Measurements from ENCODE around the gene LGMN. TPM values are rescaled to one million over a fixed set of nuclear protein-coding genes. Genes with fewer than 3 reads are reported as not detected.

Gene LGMN
- total RNA-seq, 2 donors from 2014 or later, result 20.8 to 41.8 TPM

DNA sequence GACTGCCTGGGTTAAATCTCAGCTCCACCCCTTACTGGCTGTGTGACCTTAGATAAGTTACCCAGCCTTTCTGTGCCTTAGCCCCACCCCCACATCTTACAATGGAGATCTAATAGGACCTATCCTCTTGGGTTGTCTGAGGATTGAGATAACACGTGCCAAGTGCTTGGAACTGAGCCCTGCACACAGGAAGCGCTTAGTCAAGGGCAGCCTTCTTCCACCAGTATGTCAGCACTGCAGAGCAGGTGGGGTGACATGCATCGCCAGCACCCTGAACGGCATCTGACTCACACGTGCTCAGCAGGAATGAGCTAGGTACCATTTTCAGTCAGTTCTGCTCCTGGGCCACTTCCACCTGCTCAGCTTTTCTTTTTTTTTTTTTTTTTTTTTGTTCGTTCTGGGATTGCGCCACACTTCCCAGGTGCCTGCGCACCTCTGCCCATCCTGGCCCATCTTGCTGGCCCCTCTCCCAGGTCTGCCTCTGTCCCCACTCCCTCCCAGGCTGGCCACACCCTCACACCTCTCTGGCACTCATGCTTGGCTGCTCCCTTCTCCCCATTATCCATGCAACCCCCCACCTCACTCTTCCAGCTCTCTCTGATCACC is 19.6 kb downstream of the LGMN start:
- Histone ChIP-seq H3K36me3 (replicated peaks in 1 of 2; ENCODE audit: insufficient read depth in 1 of 2, low read depth in 2 of 2) (peaks cover 0 to 8% of the 10 kb centered on the region in 2 donors), H3K27me3 (no peaks in the 10 kb centered on the region), H3K9me3 (no peaks in the 10 kb centered on the region), H3K4me3 (no peak overlapping the region), H3K27ac (no peak overlapping the region), H3K4me1 (peaks cover 3% of the 10 kb centered on the region)
- intact Hi-C loops (cut with DNase I), result no loop called here
- TF ChIP-seq POLR2A (IDR thresholded peaks at IDR 0.05), result no peak
- TF ChIP-seq, protein P1, sequence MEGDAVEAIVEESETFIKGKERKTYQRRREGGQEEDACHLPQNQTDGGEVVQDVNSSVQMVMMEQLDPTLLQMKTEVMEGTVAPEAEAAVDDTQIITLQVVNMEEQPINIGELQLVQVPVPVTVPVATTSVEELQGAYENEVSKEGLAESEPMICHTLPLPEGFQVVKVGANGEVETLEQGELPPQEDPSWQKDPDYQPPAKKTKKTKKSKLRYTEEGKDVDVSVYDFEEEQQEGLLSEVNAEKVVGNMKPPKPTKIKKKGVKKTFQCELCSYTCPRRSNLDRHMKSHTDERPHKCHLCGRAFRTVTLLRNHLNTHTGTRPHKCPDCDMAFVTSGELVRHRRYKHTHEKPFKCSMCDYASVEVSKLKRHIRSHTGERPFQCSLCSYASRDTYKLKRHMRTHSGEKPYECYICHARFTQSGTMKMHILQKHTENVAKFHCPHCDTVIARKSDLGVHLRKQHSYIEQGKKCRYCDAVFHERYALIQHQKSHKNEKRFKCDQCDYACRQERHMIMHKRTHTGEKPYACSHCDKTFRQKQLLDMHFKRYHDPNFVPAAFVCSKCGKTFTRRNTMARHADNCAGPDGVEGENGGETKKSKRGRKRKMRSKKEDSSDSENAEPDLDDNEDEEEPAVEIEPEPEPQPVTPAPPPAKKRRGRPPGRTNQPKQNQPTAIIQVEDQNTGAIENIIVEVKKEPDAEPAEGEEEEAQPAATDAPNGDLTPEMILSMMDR (IDR thresholded peaks at IDR 0.05), result no peak
- ATAC-seq (no peak), DNase-seq (peak in 3 of 4 donors; percentile 14 to 32 (median 26))
- whole genome bisulfite sequencing, 2 donors, result 54 to 75% methylated on average over 8 of the region's 8 CpGs

DNA sequence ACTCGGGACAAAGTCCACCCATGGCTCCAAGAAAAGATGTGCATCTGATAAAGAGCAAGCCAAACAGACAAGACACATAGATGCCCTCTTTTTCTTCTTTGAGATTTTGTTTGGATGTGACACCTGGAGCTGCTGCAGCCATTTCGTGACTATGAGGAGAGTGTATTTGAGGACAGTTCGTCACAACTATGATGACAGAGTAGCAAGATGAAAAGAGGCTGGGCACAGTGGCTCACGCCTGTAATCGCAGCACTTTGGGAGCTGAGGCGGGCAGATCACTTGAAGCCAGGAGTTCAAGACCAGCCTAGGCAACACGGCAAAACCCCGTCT is 21.5 kb downstream of the LGMN start:
- no peak overlapping the region for H3K27ac ChIP-seq
- DNase-seq, result no peak
- TF ChIP-seq, protein P1 (IDR thresholded peaks at IDR 0.05), result no peak
- no peak for TF ChIP-seq POLR2A (IDR thresholded peaks at IDR 0.05)
- intact Hi-C loops (cut with DNase I), result no loop called here
- no peaks in the 10 kb centered on the region for H3K27me3 ChIP-seq
- H3K4me3 ChIP-seq, result no peak overlapping the region
- no peak for ATAC-seq
- H3K9me3 ChIP-seq, result no peaks in the 10 kb centered on the region
- 83 to 96% methylated on average over 8 of the region's 8 CpGs for WGBS, 2 donors
- H3K36me3 ChIP-seq (replicated peaks in 1 of 2; ENCODE audit: insufficient read depth in 1 of 2, low read depth in 2 of 2), result peaks cover 0 to 4% of the 10 kb centered on the region in 2 donors
- peaks cover 3% of the 10 kb centered on the region for H3K4me1 ChIP-seq

DNA sequence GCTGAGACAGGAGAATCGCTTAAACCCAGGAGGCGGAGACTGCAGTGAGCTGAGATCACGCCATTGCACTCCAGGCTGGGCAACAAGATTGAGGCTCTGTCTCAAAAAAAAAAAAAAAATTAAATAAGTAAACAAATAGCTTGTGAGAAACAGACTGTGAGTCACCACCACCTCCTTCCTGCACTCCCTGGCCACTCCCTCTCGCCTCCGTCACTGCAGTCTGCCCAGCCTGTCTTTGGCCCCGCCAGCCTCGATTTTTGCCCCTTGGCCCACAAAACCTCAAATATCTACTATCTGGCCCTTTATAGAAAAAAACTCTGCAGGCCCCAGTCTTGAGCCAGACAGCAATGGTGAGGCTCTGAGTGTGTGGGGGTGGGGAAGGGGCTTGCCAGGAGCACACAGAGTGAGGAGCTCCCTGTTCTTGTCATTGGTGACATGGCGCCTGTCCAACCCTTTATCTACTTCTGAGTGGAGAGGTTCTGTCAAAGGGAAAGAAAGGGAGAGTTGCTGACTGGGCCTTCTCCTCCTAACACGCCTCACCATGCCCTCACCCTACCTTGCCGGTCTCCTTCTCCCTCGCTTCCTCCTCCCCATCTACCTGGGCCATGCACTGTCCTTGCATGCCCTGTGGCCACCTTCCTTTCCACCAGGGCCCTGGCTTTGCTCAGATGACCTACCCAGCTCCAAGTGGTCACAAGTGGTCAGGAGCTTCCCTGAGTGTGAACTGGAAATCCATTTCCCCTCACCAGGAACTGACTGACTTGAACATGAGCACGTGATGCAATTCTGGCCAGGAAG is 22.1 kb downstream of the LGMN start:
- H3K4me3 ChIP-seq, result no peak overlapping the region
- H3K27ac ChIP-seq, result peak overlapping the region in 2 of 4 donors; percentile 27 to 31
- H3K4me1 ChIP-seq, result peaks cover 3% of the 10 kb centered on the region
- TF ChIP-seq POLR2A (IDR thresholded peaks at IDR 0.05), result no peak
- TF ChIP-seq, protein P1 (IDR thresholded peaks at IDR 0.05), result no peak
- ATAC-seq, result peak; percentile 68
- 77 to 85% methylated on average over 12 of the region's 12 CpGs for WGBS, 2 donors
- H3K9me3 ChIP-seq, result no peaks in the 10 kb centered on the region
- no peaks in the 10 kb centered on the region for H3K27me3 ChIP-seq
- H3K36me3 ChIP-seq (replicated peaks in 1 of 2; ENCODE audit: insufficient read depth in 1 of 2, low read depth in 2 of 2), result no peaks in the 10 kb centered on the region
- DNase-seq, result peak; percentile 32 to 90 (median 65)
- intact Hi-C loops (cut with DNase I), result no loop called here

DNA sequence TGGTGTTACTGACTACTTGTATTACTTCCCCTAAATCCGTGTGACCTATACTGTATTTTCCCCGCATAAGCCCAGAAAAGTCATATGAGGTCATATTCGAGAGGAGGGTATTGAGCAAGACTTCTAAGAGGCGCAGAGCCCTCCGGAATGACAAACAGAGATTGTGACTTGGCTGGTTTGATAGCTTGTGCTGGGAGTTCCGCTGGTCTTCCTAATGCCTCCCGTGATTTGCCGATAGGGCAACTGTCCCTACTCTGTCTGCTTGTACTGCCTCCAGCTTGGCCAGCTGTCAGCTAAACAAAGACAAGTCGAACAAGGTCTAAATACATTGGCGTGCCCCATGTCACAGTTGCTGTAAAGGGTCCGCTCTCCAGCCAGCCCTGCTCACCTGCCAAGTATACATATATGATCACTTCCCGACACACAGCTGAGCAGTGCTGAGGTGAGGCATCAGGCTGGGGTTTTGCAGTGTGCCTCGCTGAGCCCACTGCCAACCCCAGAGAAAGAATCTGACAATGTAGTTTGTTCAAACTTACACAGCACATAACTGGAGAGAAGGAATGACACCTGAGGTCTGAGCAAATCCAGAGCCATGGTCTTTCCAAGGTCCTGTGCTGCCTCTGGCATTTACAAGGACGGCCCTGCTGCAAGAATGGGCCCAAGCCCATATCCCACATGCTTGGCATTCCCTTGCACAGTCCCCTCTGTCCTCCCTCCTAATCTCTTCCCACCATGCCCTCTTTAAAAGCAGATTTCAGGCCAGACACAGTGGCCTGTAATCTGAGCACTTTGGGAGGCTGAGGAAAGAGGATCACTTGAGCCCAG is 23.7 kb downstream of the LGMN start:
- Histone ChIP-seq H3K4me1 (peaks cover 12% of the 10 kb centered on the region), H3K27ac (peak overlapping the region in 2 of 4 donors; percentile 7 to 22), H3K4me3 (no peak overlapping the region), H3K36me3 (replicated peaks in 1 of 2; ENCODE audit: insufficient read depth in 1 of 2, low read depth in 2 of 2) (no peaks in the 10 kb centered on the region), H3K9me3 (no peaks in the 10 kb centered on the region), H3K27me3 (no peaks in the 10 kb centered on the region)
- WGBS, 2 donors, result 64 to 85% methylated on average over 12 to 14 of the region's 14 CpGs
- TF ChIP-seq POLR2A (IDR thresholded peaks at IDR 0.05), result no peak
- ATAC-seq, result no peak
- intact Hi-C loops (cut with DNase I), result no loop called here
- DNase-seq, result peak in 2 of 4 donors; percentile 11 to 56

DNA sequence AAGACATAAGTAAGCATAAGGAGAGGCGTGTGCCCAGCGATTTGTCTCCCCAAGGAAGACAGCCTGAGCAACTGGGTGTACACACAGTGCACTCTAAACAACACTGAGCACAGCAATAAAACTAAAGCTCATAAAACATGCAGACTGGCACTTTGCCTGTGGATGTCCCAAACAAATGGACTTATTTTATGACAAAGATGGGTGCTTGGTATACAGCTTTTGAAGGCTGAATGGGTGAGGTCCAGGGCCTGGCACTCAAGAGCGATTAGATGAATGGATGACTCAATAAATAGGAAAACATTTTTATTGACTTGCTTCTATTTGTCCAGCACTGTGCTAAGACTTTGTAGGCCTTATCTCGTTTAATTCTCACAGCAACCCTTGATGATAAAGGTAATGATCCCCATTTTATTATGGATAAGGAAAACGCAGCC is 28.5 kb downstream of the LGMN start:
- WGBS, 2 donors, result 47 to 56% methylated on average over 5 of the region's 5 CpGs
- no peaks in the 10 kb centered on the region for H3K27me3 ChIP-seq
- H3K4me1 ChIP-seq, result peaks cover 10% of the 10 kb centered on the region
- no peaks in the 10 kb centered on the region for H3K9me3 ChIP-seq
- H3K36me3 ChIP-seq (replicated peaks in 1 of 2; ENCODE audit: insufficient read depth in 1 of 2, low read depth in 2 of 2), result peaks cover 0 to 2% of the 10 kb centered on the region in 2 donors
- DNase-seq (no peak), ATAC-seq (no peak)
- TF ChIP-seq, protein P1 (IDR thresholded peaks at IDR 0.05), result no peak
- TF ChIP-seq POLR2A (IDR thresholded peaks at IDR 0.05), result no peak
- H3K4me3 ChIP-seq, result no peak overlapping the region
- intact Hi-C loops (cut with DNase I), result no loop called here
- H3K27ac ChIP-seq, result no peak overlapping the region
